KBM-7 (cell line): ENCODE measurements around the gene DPP6.

ENCODE experiments used
- DNase-seq: peaks from one replicate; pipeline ENCODE4 v3.0.0-alpha.2; 2015
- in situ Hi-C: fragments of 300-500 bp; cut with MboI; formaldehyde crosslinking; loops from 2 replicates; pipeline ENCODE4 v1.14.3; 2020; ENCODE audit warnings: low sequenced_read_pairs, low pct_unique_long_range_greater_than_20kb, mixed read lengths

DPP6 gene

GRCh38 chr7:154690411-154690810, 638.2 kb downstream of the DPP6 start:
- in situ Hi-C loops, result no loop called here
- DNase-seq, result no peak

- DNase-seq, result no peak
- in situ Hi-C loops, result no loop called here
Observed at GRCh38 chr7:154693661-154694060, 641.5 kb downstream of the DPP6 start.

GRCh38 chr7:154695836-154696235, 643.6 kb downstream of the DPP6 start:
- in situ Hi-C loops, result no loop called here
- DNase-seq, result no peak

- no peak for DNase-seq
- in situ Hi-C loops, result no loop called here
Observed at GRCh38 chr7:154696556-154696955, 644.4 kb downstream of the DPP6 start.

DNA sequence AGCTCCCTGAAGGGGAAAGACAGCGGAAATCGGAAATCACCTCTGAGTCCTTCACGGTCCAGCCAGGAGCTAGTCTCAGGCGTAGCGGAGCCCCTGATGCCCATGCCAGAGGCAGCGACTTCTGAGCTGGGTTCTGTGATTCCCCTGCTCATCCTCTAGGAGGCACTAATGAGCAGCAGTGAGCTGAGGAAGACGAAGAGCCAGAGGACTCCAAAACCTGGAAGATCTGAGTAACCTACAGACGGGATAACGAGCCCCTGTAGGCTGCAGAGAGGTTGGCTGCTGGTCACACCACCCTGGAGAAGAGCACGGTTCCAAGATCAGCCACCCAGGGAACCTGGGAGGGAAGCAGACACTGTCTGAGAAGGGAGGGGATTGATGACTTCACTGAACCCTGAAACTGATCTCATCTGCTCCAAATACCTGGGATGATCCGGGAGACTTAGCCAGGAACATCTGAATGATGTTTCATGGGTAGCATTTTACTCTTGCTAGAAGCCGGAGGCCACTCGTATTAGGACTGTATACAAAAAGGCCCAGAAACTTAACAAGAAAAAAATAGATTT, 646.6 kb downstream of the DPP6 start:
- in situ Hi-C loops, result no loop called here
- peak; percentile 12 for DNase-seq

DNA sequence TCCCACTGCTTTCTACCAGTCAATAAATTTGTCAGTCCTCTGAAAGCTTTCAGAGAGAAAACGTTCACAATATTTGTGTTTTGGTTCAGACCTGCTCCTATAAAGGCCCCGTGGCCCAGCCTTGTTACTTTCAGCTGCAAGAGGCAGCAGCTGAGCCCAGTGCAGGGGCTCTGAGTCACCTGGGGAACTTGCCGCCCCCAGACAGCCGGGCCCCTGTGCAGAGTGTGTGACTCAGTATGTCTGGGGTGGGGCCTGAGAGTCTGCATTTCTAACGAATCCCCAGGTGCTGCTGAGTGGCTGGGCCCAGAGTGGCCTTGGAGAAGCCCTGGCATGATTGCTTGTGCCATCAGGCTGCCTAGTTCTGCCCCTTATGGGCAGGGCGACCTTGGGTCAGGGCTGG, 647.2 kb downstream of the DPP6 start:
- in situ Hi-C loops, result no loop called here
- DNase-seq, result no peak

GRCh38 chr7:154709840-154710520, 657.8 kb downstream of the DPP6 start:
- no peak for DNase-seq
- in situ Hi-C loops, result no loop called here

DNA sequence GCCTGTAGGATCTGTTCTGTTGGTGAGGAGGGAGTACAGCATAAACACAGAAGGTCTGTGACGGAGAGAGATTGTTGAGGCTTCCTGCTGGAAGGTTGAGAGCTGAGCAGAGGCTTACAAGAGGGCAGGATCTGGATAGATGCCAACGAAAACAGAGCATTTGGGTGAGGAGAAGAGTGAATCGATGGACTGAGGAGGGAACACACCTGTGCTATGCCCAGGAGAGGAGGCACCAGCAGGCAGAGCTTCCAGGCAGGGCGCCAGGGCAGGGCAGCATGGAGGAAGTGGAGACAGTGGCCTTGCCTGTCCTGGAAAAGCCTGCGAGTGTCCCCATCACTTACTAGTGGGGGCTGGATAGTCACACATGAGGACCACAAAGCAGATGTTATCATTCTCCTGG, 667.8 kb downstream of the DPP6 start:
- in situ Hi-C loops, result no loop called here
- DNase-seq, result no peak

- no peak for DNase-seq
- in situ Hi-C loops, result no loop called here
Observed at GRCh38 chr7:154721086-154721485, 668.9 kb downstream of the DPP6 start.

GRCh38 chr7:154726368-154726767, 674.2 kb downstream of the DPP6 start:
- in situ Hi-C loops, result no loop called here
- DNase-seq, result no peak

DNA sequence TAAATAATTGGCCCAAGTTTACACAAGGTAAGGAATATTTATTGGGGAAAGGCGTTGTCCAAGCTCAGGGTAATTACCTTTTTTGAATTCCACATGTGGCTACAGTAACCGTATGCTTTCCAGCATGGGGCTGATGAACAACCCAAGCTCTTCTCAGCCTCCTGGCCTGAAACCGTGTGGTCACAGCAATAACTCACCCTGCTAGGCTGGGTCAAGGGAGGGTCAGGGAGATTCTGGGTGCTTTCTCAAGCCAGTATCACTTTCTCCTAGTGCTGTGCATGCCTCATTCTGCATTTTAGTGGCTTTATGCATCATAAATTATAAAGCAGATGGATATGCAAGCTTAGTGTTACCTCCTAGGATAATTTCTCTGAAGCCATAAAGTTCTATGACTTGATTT, 676.9 kb downstream of the DPP6 start:
- DNase-seq, result no peak
- in situ Hi-C loops, result no loop called here

- DNase-seq, result no peak
- in situ Hi-C loops, result no loop called here
Observed at GRCh38 chr7:154735766-154736165, 683.6 kb downstream of the DPP6 start.

- in situ Hi-C loops, result no loop called here
- no peak for DNase-seq
Observed at GRCh38 chr7:154736389-154736788, 684.2 kb downstream of the DPP6 start.

- DNase-seq, result no peak
- in situ Hi-C loops, result no loop called here
Observed at GRCh38 chr7:154738216-154738615, 686.0 kb downstream of the DPP6 start.

- in situ Hi-C loops, result no loop called here
- no peak for DNase-seq
Observed at GRCh38 chr7:154741131-154741530, 688.9 kb downstream of the DPP6 start.

DNA sequence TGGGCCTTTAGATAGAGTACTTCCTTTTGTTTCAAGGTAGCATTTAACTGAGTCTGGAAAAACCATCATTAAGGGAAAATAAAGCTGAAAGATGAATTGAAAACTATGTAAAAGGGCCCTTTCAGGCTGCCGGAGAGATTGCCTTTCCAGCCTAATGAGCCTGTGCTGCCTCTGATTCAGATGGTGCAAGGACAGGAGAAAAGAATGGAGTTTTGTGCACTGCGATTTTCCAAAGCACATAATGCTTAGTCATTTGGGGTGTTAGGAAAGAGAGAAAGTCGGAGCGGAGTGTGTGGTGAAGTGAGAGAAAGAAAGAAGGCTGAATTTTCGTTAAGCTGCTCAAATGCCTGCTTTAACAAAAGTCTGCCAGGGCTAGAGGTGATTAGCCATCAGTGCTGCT, 691.0 kb downstream of the DPP6 start:
- no peak for DNase-seq
- in situ Hi-C loops, result no loop called here

DNA sequence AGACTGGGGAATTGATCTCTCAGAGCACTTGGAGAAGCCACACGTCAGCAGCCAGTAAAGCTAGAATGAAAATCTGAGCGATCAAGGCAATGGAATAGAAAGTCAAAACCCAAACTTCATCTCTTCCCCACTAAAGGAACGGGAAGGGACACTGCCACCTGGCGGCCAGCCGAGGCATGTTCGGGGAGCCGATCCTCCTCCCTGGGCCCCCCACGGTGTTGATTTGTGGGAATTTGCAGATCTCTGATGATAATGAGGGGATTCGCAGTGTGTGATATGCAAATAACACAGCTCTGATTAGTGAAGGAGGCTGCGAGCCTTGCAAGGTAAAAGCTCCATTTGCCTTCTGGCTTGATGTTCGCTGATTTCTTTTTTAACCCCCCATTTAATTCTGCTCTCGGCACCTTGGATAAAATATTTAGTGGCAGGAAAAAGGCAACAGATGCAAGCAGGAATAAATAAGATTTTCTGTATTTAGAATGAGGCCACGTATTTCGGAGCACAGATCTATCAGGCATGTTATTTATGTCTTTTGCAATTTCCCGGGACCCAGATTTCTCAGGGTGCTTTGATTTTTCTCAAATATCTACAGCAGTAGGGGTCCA, 692.2 kb downstream of the DPP6 start:
- DNase-seq, result peak; percentile 28
- in situ Hi-C loops, result no loop called here

- in situ Hi-C loops, result no loop called here
- DNase-seq, result no peak
Observed at GRCh38 chr7:154744861-154745258, 692.7 kb downstream of the DPP6 start.

- no peak for DNase-seq
- in situ Hi-C loops, result no loop called here
Observed at GRCh38 chr7:154746571-154747360, 694.6 kb downstream of the DPP6 start.

DNA sequence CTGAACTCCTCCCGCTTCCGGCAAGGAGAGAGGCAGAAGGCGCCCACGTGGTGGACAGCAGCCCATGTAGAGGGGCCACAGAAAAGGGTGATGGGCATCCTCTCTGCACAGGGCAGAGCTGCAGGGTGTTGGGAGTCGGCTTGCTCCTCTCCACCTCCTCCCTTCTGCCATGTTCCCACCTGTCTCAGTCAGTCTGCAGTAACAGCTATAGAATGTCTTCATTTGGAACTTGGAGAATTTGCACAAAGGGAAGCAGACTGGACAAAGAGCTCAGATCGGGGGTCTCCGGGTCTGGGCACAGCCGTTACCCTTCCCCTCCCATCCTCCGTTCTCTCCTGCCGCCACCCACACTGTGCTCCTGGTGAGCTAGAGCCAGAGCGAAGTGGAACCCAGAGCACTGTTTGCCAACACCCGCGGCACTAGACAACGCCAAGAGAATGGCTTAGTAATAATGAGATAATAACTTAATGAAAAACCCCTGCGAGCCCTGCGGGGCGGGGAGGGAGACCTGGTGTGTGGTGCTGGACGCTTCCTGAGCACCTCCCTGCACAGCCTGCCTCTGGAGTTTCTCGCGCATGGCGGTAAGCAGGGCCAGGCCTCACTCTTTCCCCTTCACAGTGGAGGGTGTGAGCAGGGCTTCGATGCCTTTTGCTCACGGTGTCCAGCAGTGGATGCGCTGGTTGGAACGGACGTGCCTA, 696.0 kb downstream of the DPP6 start:
- in situ Hi-C loops, result no loop called here
- DNase-seq, result no peak
